Liver (tissue), 9 donors: Measurements from ENCODE around the gene SH3BP2. TPM values are rescaled to one million over a fixed set of nuclear protein-coding genes. Genes with fewer than 3 reads are reported as not detected.

ENCODE experiments used
- DNase-seq: peaks from one replicate; pipeline ENCODE4 v3.0.0-alpha.2; 2017; ENCODE audit warnings: low spot score
- H3K27ac ChIP-seq, 2 donors: one replicate each; pipeline ENCODE4 v1.7.0; 2013; ENCODE audit warnings: inconsistent platforms in 2 of 2, low read length in 2 of 2, control low read depth in 1 of 2, low read depth in 1 of 2, mild to moderate bottlenecking in 1 of 2
- H3K27me3 ChIP-seq, 4 donors: one replicate each; pipeline versions ENCODE4 v1.6.1 to v1.7.0; 2013; ENCODE audit warnings: low read length in 3 of 4, inconsistent platforms in 1 of 4, mild to moderate bottlenecking in 1 of 4, moderate library complexity in 1 of 4; ENCODE audit not compliant: control insufficient read depth in 4 of 4, insufficient read depth in 4 of 4
- H3K36me3 ChIP-seq, 4 donors: one replicate each; pipeline versions ENCODE4 v1.6.1 to v1.7.0; 2013; ENCODE audit warnings: low read length in 3 of 4, mild to moderate bottlenecking in 3 of 4, low read depth in 1 of 4, moderate library complexity in 1 of 4; ENCODE audit not compliant: control insufficient read depth in 4 of 4, insufficient read depth in 3 of 4
- H3K4me1 ChIP-seq, 4 donors: one replicate each; pipeline versions ENCODE4 v1.6.1 to v1.7.0; 2013; ENCODE audit warnings: low read length in 3 of 4, mild to moderate bottlenecking in 3 of 4, moderate library complexity in 1 of 4; ENCODE audit not compliant: control insufficient read depth in 4 of 4, insufficient read depth in 4 of 4
- H3K4me3 ChIP-seq, 3 donors: one replicate each; pipeline versions ENCODE4 v1.6.1 to v1.7.0; 2013; ENCODE audit warnings: low read length in 3 of 3, control low read depth in 1 of 3, low read depth in 1 of 3, mild to moderate bottlenecking in 1 of 3
- H3K9ac ChIP-seq, 2 donors: one replicate each; pipeline ENCODE4 v1.7.0; 2013; ENCODE audit warnings: low read length in 2 of 2, mild to moderate bottlenecking in 2 of 2, moderate library complexity in 2 of 2, control low read depth in 1 of 2, low read depth in 1 of 2
- H3K9me3 ChIP-seq, 4 donors: one replicate each; pipeline versions ENCODE4 v1.6.1 to v1.7.0; 2013; ENCODE audit warnings: low read length in 3 of 4; ENCODE audit not compliant: control insufficient read depth in 4 of 4
- EGR1 ChIP-seq, 2 donors: IDR thresholded peaks; 2 replicates each; pipeline ENCODE4 v1.6.1; 2016 to 2018; ENCODE audit warnings: antibody characterized with exemption in 2 of 2, low read depth in 2 of 2
- HNF4A ChIP-seq, 2 donors: conservative IDR thresholded peaks; 2 replicates each; pipeline ENCODE4 v1.6.1; 2016; ENCODE audit warnings: antibody characterized with exemption in 2 of 2, mild to moderate bottlenecking in 2 of 2
- JUND ChIP-seq, 2 donors: IDR thresholded peaks; 2 replicates each; pipeline ENCODE4 v1.6.1; 2016; ENCODE audit warnings: antibody characterized with exemption in 2 of 2
- NR2F2 ChIP-seq: IDR thresholded peaks from 2 replicates; pipeline ENCODE4 v1.6.1; 2016; ENCODE audit warnings: antibody characterized with exemption
- RAD21 ChIP-seq, 2 donors: IDR thresholded peaks; 2 replicates each; pipeline ENCODE4 v1.6.1; 2016; ENCODE audit warnings: antibody characterized with exemption in 2 of 2, mild to moderate bottlenecking in 2 of 2
- RXRA ChIP-seq, 2 donors: IDR thresholded peaks; 2 replicates each; pipeline ENCODE4 v1.6.1; 2017 to 2018; ENCODE audit warnings: antibody characterized with exemption in 2 of 2, mild to moderate bottlenecking in 1 of 2
- SP1 ChIP-seq: IDR thresholded peaks from 2 replicates; pipeline ENCODE4 v1.6.1; 2018; ENCODE audit warnings: antibody characterized with exemption, mild to moderate bottlenecking
- WGBS: extraction: QIAGEN DNeasy Blood & Tissue Kit; methylation state at CpG from one replicate; pipeline ENCODE4 v1.1.7; 2013; 5-methylcytosine and 5-hydroxymethylcytosine counted together
- polyA plus RNA-seq, 2 donors: library from polyadenylated mRNA; stranded (reverse) in 1 of 2; unstranded in 1 of 2; fragments of 200-250 nt in 1 of 2; fragments of >200 nt in 1 of 2; fragmentation: Nextera tagmentation in 1 of 2; extraction: Ambion mirVana in 1 of 2; gene quantifications; one replicate each; pipeline versions ENCODE4 v1.2.1 to v1.2.3, GENCODE V29; 2013 to 2015
- total RNA-seq, 2 donors: library from RNA; depleted of rRNA; stranded (reverse); fragments of >200 nt; gene quantifications; one replicate each; pipeline ENCODE4 v1.2.3, GENCODE V29; 2014
- TF ChIP-seq, protein P1 (sequence below): IDR thresholded peaks from 2 replicates; pipeline ENCODE4 v1.6.1; 2016; ENCODE audit warnings: antibody characterized with exemption, mild to moderate bottlenecking
- TF ChIP-seq, protein P2 (sequence below): IDR thresholded peaks from 2 replicates; pipeline ENCODE4 v1.6.1; 2016; ENCODE audit warnings: antibody characterized with exemption
- TF ChIP-seq, protein P3 (sequence below): IDR thresholded peaks from 2 replicates; pipeline ENCODE4 v1.6.1; 2016; ENCODE audit warnings: antibody characterized with exemption
- TF ChIP-seq, protein P4 (sequence below): fragments of 150-350 bp; IDR thresholded peaks from 2 replicates; pipeline ENCODE4 v1.5.1; 2017; ENCODE audit warnings: improper control_type of control experiment, low read depth, low read length; ENCODE audit not compliant: missing input control
- TF ChIP-seq, protein P5 (sequence below): IDR thresholded peaks from 2 replicates; pipeline ENCODE4 v1.6.1; 2016; ENCODE audit warnings: antibody characterized with exemption
- donor health status: healthy.
- donor health status: healthy.
- donor health status: healthy.
- donor health status: healthy.
- donor health status: healthy.

The SH3BP2 gene
- total and polyA plus RNA-seq, 4 donors = 17.9 to 80.2 (median 38.5) TPM

DNA sequence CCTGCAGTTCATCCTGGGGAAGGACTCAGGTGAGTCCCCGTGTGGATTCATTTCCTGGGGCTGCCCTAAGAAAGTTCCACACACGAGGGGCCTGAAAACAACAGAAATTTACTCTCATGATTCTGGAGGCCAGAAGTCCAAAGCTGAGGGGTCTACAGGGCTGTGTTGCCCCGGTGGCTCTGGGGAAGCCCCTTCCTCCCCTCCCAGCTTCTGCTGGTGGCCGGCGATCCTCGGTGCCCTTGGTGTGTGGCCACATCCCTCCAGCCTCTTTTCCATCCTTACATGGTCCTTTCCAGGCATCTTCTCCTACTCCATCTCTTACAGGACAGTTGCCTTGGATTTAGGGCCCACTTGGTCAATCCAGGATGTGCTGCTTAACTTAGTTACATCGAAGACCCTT lies 15.1 kb downstream of the SH3BP2 start:
- TF ChIP-seq RXRA (IDR thresholded peaks at IDR 0.05) (no peak), SP1 (no peak), EGR1 (IDR thresholded peaks at IDR 0.05; ENCODE audit: low read depth in 2 of 2) (no peak)
- TF ChIP-seq, protein P1, sequence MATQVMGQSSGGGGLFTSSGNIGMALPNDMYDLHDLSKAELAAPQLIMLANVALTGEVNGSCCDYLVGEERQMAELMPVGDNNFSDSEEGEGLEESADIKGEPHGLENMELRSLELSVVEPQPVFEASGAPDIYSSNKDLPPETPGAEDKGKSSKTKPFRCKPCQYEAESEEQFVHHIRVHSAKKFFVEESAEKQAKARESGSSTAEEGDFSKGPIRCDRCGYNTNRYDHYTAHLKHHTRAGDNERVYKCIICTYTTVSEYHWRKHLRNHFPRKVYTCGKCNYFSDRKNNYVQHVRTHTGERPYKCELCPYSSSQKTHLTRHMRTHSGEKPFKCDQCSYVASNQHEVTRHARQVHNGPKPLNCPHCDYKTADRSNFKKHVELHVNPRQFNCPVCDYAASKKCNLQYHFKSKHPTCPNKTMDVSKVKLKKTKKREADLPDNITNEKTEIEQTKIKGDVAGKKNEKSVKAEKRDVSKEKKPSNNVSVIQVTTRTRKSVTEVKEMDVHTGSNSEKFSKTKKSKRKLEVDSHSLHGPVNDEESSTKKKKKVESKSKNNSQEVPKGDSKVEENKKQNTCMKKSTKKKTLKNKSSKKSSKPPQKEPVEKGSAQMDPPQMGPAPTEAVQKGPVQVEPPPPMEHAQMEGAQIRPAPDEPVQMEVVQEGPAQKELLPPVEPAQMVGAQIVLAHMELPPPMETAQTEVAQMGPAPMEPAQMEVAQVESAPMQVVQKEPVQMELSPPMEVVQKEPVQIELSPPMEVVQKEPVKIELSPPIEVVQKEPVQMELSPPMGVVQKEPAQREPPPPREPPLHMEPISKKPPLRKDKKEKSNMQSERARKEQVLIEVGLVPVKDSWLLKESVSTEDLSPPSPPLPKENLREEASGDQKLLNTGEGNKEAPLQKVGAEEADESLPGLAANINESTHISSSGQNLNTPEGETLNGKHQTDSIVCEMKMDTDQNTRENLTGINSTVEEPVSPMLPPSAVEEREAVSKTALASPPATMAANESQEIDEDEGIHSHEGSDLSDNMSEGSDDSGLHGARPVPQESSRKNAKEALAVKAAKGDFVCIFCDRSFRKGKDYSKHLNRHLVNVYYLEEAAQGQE = no peak
- TF ChIP-seq, protein P2, sequence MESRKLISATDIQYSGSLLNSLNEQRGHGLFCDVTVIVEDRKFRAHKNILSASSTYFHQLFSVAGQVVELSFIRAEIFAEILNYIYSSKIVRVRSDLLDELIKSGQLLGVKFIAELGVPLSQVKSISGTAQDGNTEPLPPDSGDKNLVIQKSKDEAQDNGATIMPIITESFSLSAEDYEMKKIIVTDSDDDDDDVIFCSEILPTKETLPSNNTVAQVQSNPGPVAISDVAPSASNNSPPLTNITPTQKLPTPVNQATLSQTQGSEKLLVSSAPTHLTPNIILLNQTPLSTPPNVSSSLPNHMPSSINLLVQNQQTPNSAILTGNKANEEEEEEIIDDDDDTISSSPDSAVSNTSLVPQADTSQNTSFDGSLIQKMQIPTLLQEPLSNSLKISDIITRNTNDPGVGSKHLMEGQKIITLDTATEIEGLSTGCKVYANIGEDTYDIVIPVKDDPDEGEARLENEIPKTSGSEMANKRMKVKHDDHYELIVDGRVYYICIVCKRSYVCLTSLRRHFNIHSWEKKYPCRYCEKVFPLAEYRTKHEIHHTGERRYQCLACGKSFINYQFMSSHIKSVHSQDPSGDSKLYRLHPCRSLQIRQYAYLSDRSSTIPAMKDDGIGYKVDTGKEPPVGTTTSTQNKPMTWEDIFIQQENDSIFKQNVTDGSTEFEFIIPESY = no peak
- TF ChIP-seq, protein P3, sequence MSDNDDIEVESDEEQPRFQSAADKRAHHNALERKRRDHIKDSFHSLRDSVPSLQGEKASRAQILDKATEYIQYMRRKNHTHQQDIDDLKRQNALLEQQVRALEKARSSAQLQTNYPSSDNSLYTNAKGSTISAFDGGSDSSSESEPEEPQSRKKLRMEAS = no peak
- TF ChIP-seq, protein P4, sequence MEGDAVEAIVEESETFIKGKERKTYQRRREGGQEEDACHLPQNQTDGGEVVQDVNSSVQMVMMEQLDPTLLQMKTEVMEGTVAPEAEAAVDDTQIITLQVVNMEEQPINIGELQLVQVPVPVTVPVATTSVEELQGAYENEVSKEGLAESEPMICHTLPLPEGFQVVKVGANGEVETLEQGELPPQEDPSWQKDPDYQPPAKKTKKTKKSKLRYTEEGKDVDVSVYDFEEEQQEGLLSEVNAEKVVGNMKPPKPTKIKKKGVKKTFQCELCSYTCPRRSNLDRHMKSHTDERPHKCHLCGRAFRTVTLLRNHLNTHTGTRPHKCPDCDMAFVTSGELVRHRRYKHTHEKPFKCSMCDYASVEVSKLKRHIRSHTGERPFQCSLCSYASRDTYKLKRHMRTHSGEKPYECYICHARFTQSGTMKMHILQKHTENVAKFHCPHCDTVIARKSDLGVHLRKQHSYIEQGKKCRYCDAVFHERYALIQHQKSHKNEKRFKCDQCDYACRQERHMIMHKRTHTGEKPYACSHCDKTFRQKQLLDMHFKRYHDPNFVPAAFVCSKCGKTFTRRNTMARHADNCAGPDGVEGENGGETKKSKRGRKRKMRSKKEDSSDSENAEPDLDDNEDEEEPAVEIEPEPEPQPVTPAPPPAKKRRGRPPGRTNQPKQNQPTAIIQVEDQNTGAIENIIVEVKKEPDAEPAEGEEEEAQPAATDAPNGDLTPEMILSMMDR = no peak
- Histone ChIP-seq H3K9me3 (no peaks in the 10 kb centered on the region), H3K9ac (no peak overlapping the region), H3K4me1 (peaks cover 16 to 82% (median 60%) of the 10 kb centered on the region in 4 donors), H3K27me3 (no peaks in the 10 kb centered on the region), H3K36me3 (peaks cover 0 to 7% (median 3%) of the 10 kb centered on the region in 4 donors), H3K27ac (no peak overlapping the region), H3K4me3 (no peak overlapping the region)
- no peak for DNase-seq
- WGBS = 95% methylated on average over 7 of the region's 7 CpGs

DNA sequence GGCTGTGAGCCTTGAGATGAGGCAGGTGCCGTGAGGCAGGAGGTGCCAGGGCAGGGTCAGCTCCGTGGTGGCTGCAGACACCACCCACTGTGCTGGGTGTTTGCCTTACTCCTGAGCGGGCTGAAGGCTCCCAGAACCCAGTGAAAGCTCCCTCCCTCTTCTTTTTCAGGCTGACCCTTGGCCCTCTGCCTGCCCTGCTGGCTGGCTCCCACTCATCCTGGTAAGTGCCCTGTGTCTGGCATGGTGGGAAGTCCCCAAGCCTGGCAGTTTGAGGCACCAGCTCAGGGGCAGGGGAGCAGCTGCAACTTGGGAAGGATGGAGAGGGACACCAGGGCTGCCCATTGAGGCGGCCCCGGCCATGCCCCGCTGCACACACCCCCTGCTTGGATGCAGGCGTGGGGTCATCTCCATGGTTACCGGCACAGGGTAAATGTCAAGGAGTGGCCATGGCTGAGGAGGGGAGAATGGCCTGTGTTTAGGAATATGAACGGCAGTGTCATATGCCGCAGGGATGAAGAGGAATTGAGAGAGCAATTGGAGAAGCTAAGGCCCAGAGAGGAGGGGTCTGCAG lies 16.8 kb downstream of the SH3BP2 start:
- no peak for DNase-seq
- Histone ChIP-seq H3K36me3 (peaks cover 0 to 10% (median 2%) of the 10 kb centered on the region in 4 donors), H3K9ac (no peak overlapping the region), H3K4me1 (peaks cover 18 to 70% (median 53%) of the 10 kb centered on the region in 4 donors), H3K4me3 (no peak overlapping the region), H3K9me3 (no peaks in the 10 kb centered on the region), H3K27ac (no peak overlapping the region), H3K27me3 (no peaks in the 10 kb centered on the region)
- WGBS = 63% methylated on average over 10 of the region's 10 CpGs
- TF ChIP-seq HNF4A (conservative IDR thresholded peaks at IDR 0.05) (peak in 1 of 2 donors; percentile 22), RAD21 (IDR thresholded peaks at IDR 0.05) (peak in 1 of 2 donors; percentile 7), JUND (IDR thresholded peaks at IDR 0.05) (no peak), NR2F2 (peak; percentile 35)
- TF ChIP-seq, protein P5, sequence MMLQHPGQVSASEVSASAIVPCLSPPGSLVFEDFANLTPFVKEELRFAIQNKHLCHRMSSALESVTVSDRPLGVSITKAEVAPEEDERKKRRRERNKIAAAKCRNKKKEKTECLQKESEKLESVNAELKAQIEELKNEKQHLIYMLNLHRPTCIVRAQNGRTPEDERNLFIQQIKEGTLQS = no peak
